Tibial artery (tissue), 4 donors: ENCODE data around the gene NDUFB2.
"Not testable (repeated sequence)": the region's sequence is repeated elsewhere in the genome, so short reads cannot be mapped to it uniquely, and the experiment has no call there.

Source experiments
- DNase-seq, 2 donors: peaks; one replicate each; pipeline ENCODE4 v3.0.0-alpha.2; 2019
- H3K27ac ChIP-seq, 2 donors: fragments of 200-600 bp; sonication (generic) in 1 of 2; 1 replicate in 1 of 2; 2 replicates in 1 of 2; pipeline ENCODE4 v1.5.1; 2018 to 2019; ENCODE audit warnings: mild to moderate bottlenecking in 1 of 2
- H3K27me3 ChIP-seq, 2 donors: fragments of 200-600 bp; sonication (generic) in 1 of 2; one replicate each; pipeline versions ENCODE4 v1.5.1 to v1.6.0; 2016 to 2019
- H3K36me3 ChIP-seq, 3 donors: fragments of 200-600 bp; sonication (generic) in 2 of 3; one replicate each; pipeline ENCODE4 v1.5.1; 2016 to 2019; ENCODE audit warnings: mild to moderate bottlenecking in 2 of 3
- H3K4me1 ChIP-seq, 4 donors: fragments of 200-600 bp; sonication (generic) in 2 of 4; 1 replicate in 3 of 4; 2 replicates in 1 of 4; pipeline ENCODE4 v1.5.1; 2016 to 2019
- H3K4me3 ChIP-seq, 2 donors: fragments of 200-600 bp; sonication (generic) in 1 of 2; 1 replicate in 1 of 2; 2 replicates in 1 of 2; pipeline ENCODE4 v1.5.1; 2018 to 2019; ENCODE audit warnings: mild to moderate bottlenecking in 2 of 2
- H3K9me3 ChIP-seq, 3 donors: fragments of 200-600 bp; sonication (generic) in 1 of 3; one replicate each; pipeline ENCODE4 v1.5.1; 2016 to 2019
- CTCF ChIP-seq, 2 experiments: fragments of 200-600 bp in 1 of 2; fragments of 450-650 bp in 1 of 2; IDR thresholded peaks; one replicate each; pipeline ENCODE4 v1.5.1; 2017 to 2019; ENCODE audit warnings: antibody characterized with exemption in 2 of 2, mild to moderate bottlenecking in 1 of 2, moderate library complexity in 1 of 2
- intact Hi-C: fragments of 100-400 bp; cut with DNase I; formaldehyde crosslinking; loops from one replicate; pipeline ENCODE4 v1.15.0; 2023; ENCODE audit warnings: low total_unique reads

Gene NDUFB2

GRCh38 chr7:140669352-140669751 lies 27.2 kb upstream of the NDUFB2 start:
- Histone ChIP-seq H3K27me3 (no peaks in the 10 kb centered on the region), H3K36me3 (no peaks in the 10 kb centered on the region), H3K4me1 (peaks cover 0 to 18% (median 10%) of the 10 kb centered on the region in 4 donors), H3K9me3 (no peaks in the 10 kb centered on the region), H3K4me3 (no peak overlapping the region), H3K27ac (no peak overlapping the region)
- DNase-seq = no peak
- intact Hi-C loops = no loop called here
- no peak for TF ChIP-seq CTCF (IDR thresholded peaks at IDR 0.05)

- H3K36me3 ChIP-seq, H3K9me3 ChIP-seq, H3K4me3 ChIP-seq, H3K27ac ChIP-seq, H3K27me3 ChIP-seq: not testable (repeated sequence)
- intact Hi-C loops = loop anchor here (5.0 to 10.0 kb wide), 2 partner anchors 255 to 342 kb away; partner anchors contain the start of genes BRAF and MRPS33
- peaks cover 0 to 23% (median 15%) of the 10 kb centered on the region in 4 donors for H3K4me1 ChIP-seq
- peak in 1 of 2 donors; percentile 25 for DNase-seq
These were observed 26.6 kb upstream of the NDUFB2 start for GRCh38 chr7:140669862-140670261.

- no peaks in the 10 kb centered on the region for H3K9me3 ChIP-seq
- H3K4me1 ChIP-seq = peaks cover 0 to 29% (median 17%) of the 10 kb centered on the region in 4 donors
- no peaks in the 10 kb centered on the region for H3K27me3 ChIP-seq
- no peak overlapping the region for H3K4me3 ChIP-seq
- intact Hi-C loops = loop anchor here (5.0 to 10.0 kb wide), 2 partner anchors 254 to 342 kb away; partner anchors contain the start of genes BRAF and MRPS33
- H3K27ac ChIP-seq = no peak overlapping the region
- H3K36me3 ChIP-seq = no peaks in the 10 kb centered on the region
- peak in 1 of 2 donors; percentile 42 for DNase-seq
- TF ChIP-seq CTCF (IDR thresholded peaks at IDR 0.05) = no peak
These were observed 26.1 kb upstream of the NDUFB2 start for GRCh38 chr7:140670343-140670935.

- peaks cover 0 to 32% (median 19%) of the 10 kb centered on the region in 4 donors for H3K4me1 ChIP-seq
- H3K4me3 ChIP-seq = peak overlapping the region; percentile 68 to 94
- peak overlapping the region in 1 of 2 donors; percentile 87 for H3K27ac ChIP-seq
- H3K9me3 ChIP-seq = no peaks in the 10 kb centered on the region
- H3K36me3 ChIP-seq = peaks cover 0 to 8% (median 0%) of the 10 kb centered on the region in 3 donors
- no peaks in the 10 kb centered on the region for H3K27me3 ChIP-seq
- TF ChIP-seq CTCF (IDR thresholded peaks at IDR 0.05) = no peak
- peak in 1 of 2 donors; percentile 60 for DNase-seq
- intact Hi-C loops = loop anchor here (5.0 to 10.0 kb wide), 2 partner anchors 253 to 340 kb away; partner anchors contain the start of genes BRAF and MRPS33
These were observed 24.5 kb upstream of the NDUFB2 start for GRCh38 chr7:140671966-140672365.

- H3K27ac ChIP-seq = peak within 1 kb of the TSS; percentile 87 to 90
These were observed 24.0 kb upstream of the NDUFB2 start, which contains the start of gene ADCK2 for GRCh38 chr7:140672382-140673062. Gene ADCK2 (plus strand): TSS chr7:140672945. CDS start chr7:140673331, 386 bp downstream.

More at GRCh38 chr7:140672382-140673062, 24.0 kb upstream of the NDUFB2 start, which contains the start of gene ADCK2:
- Histone ChIP-seq H3K4me1 (peaks cover 0 to 32% (median 19%) of the 10 kb centered on the region in 4 donors), H3K9me3 (no peaks in the 10 kb centered on the region), H3K36me3 (peaks cover 0 to 11% (median 0%) of the 10 kb centered on the region in 3 donors), H3K4me3 (peak within 1 kb of the TSS; percentile 68 to 94), H3K27me3 (no peaks in the 10 kb centered on the region)
- intact Hi-C loops = loop anchor here (5.0 to 10.0 kb wide), 2 partner anchors 252 to 340 kb away; partner anchors contain the start of genes BRAF and MRPS33
- no peak for DNase-seq
- TF ChIP-seq CTCF (IDR thresholded peaks at IDR 0.05) = no peak
